Astrocyte (in vitro differentiated cells and primary cell): ENCODE data around the gene UBXN4. TPM values are rescaled to one million over a fixed set of nuclear protein-coding genes. Genes with fewer than 3 reads are reported as not detected.

Experiments used
- DNase-seq: peaks from one replicate; pipeline ENCODE4 v3.0.0-alpha.2; 2010; ENCODE audit warnings: low read depth
- FAIRE-seq: peaks from 2 replicates; lab custom pipeline; 2011; peaks lifted over from hg19 to GRCh38; lab: Jason Lieb, UNC
- H2AFZ ChIP-seq: 2 replicates; pipeline ENCODE4 v1.6.0; 2012; ENCODE audit warnings: low read depth, low read length, inconsistent platforms
- H3K27ac ChIP-seq: 2 replicates; pipeline ENCODE4 v1.5.1; 2011; ENCODE audit warnings: low read depth, low read length, inconsistent platforms
- H3K27me3 ChIP-seq: 2 replicates; pipeline ENCODE4 v1.6.0; 2011; ENCODE audit warnings: low read length, inconsistent platforms; ENCODE audit not compliant: insufficient read depth
- H3K36me3 ChIP-seq: 2 replicates; pipeline ENCODE4 v1.5.1; 2011; ENCODE audit warnings: low read length, inconsistent platforms; ENCODE audit not compliant: insufficient read depth
- H3K4me1 ChIP-seq: 2 replicates; pipeline ENCODE4 v1.5.1; 2011; ENCODE audit warnings: low read length, inconsistent platforms; ENCODE audit not compliant: insufficient read depth
- H3K4me2 ChIP-seq: 2 replicates; pipeline ENCODE4 v1.6.0; 2012; ENCODE audit warnings: low read length, inconsistent platforms
- H3K4me3 ChIP-seq: 2 replicates; pipeline ENCODE4 v1.5.1; 2011; ENCODE audit warnings: low read depth, mild to moderate bottlenecking, low read length, inconsistent platforms; ENCODE audit not compliant: insufficient read depth
- H3K79me2 ChIP-seq: 2 replicates; pipeline ENCODE4 v1.6.0; 2012; ENCODE audit warnings: mild to moderate bottlenecking, low read length, inconsistent platforms; ENCODE audit not compliant: insufficient read depth
- H3K9ac ChIP-seq: 2 replicates; pipeline ENCODE4 v1.6.0; 2012; ENCODE audit warnings: mild to moderate bottlenecking, low read length, inconsistent platforms
- H3K9me3 ChIP-seq: 2 replicates; pipeline ENCODE4 v1.5.1; 2012; ENCODE audit warnings: low read depth, mild to moderate bottlenecking, low read length, inconsistent platforms; ENCODE audit not compliant: insufficient read depth
- H4K20me1 ChIP-seq: 2 replicates; pipeline ENCODE4 v1.6.0; 2012; ENCODE audit warnings: low read length, inconsistent platforms; ENCODE audit not compliant: insufficient read depth
- H3K27ac Mint-ChIP-seq: one replicate; pipeline ENCODE4 v1.8.0; 2021; ENCODE audit warnings: mild to moderate bottlenecking, mixed read lengths; ENCODE audit not compliant: unreplicated experiment
- H3K27me3 Mint-ChIP-seq: one replicate; pipeline ENCODE4 v1.8.0; 2021; ENCODE audit warnings: low read depth, mixed read lengths; ENCODE audit not compliant: unreplicated experiment
- H3K36me3 Mint-ChIP-seq: one replicate; pipeline ENCODE4 v1.8.0; 2021; ENCODE audit warnings: low read depth, mixed read lengths; ENCODE audit not compliant: unreplicated experiment
- H3K4me1 Mint-ChIP-seq: one replicate; pipeline ENCODE4 v1.8.0; 2021; ENCODE audit warnings: low read depth, mixed read lengths; ENCODE audit not compliant: unreplicated experiment
- H3K4me3 Mint-ChIP-seq: one replicate; pipeline ENCODE4 v1.8.0; 2021; ENCODE audit warnings: mild to moderate bottlenecking, moderate library complexity, mixed read lengths; ENCODE audit not compliant: unreplicated experiment
- H3K9me3 Mint-ChIP-seq: one replicate; pipeline ENCODE4 v1.8.0; 2021; ENCODE audit warnings: mild to moderate bottlenecking, mixed read lengths; ENCODE audit not compliant: unreplicated experiment
- EZH2 ChIP-seq: IDR thresholded peaks from 2 replicates; pipeline ENCODE4 v1.6.1; 2012; ENCODE audit warnings: mild to moderate bottlenecking, low read length, inconsistent platforms; ENCODE audit not compliant: insufficient read depth
- total RNA-seq: library from RNA; stranded (reverse); gene quantifications from 2 replicates; pipeline ENCODE4 v1.2.1, GENCODE V29; 2021
- TF ChIP-seq, protein P1 (sequence below): IDR thresholded peaks from 2 replicates; pipeline ENCODE4 v1.5.1; 2011; ENCODE audit warnings: low read depth, mild to moderate bottlenecking, inconsistent platforms, low read length, moderate library complexity; ENCODE audit not compliant: insufficient read depth

UBXN4 gene
- total RNA-seq, 1 donor from 2014 or later, result 79.4 TPM

DNA sequence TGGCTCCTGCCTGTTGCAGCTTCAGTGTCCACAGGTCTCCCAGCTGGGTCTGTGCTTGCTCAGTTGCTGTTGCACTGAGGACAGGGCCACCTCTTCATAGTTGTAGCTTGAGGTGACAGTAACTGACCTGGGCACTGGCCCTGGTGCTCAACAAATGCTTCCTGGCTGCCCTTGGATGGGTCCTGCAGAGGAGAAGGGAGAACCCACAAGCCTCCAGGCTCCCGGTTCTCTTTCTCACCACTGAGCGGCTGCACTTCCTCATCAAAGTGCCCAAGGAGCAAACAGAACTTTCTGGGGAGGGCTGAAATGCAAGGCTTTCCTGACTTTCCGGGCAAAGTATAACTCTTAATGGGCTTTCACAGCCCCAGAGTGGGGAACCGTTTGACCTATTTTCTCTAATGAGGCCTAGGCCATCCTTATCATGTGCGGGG, 56.6 kb downstream of the UBXN4 start:
- no peaks in the 10 kb centered on the region for H3K79me2 ChIP-seq
- peaks cover 10% of the 10 kb centered on the region for H3K9me3 ChIP-seq
- peaks cover 5% of the 10 kb centered on the region for H3K9me3 Mint-ChIP-seq
- H3K4me3 ChIP-seq, result no peak overlapping the region
- no peak overlapping the region for H3K4me2 ChIP-seq
- no peaks in the 10 kb centered on the region for H3K4me1 Mint-ChIP-seq
- H3K27ac ChIP-seq, result no peak overlapping the region
- FAIRE-seq (no peak), DNase-seq (no peak)
- TF ChIP-seq, protein P1, sequence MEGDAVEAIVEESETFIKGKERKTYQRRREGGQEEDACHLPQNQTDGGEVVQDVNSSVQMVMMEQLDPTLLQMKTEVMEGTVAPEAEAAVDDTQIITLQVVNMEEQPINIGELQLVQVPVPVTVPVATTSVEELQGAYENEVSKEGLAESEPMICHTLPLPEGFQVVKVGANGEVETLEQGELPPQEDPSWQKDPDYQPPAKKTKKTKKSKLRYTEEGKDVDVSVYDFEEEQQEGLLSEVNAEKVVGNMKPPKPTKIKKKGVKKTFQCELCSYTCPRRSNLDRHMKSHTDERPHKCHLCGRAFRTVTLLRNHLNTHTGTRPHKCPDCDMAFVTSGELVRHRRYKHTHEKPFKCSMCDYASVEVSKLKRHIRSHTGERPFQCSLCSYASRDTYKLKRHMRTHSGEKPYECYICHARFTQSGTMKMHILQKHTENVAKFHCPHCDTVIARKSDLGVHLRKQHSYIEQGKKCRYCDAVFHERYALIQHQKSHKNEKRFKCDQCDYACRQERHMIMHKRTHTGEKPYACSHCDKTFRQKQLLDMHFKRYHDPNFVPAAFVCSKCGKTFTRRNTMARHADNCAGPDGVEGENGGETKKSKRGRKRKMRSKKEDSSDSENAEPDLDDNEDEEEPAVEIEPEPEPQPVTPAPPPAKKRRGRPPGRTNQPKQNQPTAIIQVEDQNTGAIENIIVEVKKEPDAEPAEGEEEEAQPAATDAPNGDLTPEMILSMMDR, result no peak
- no peak for TF ChIP-seq EZH2
- no peak overlapping the region for H3K4me3 Mint-ChIP-seq
- H3K27me3 Mint-ChIP-seq, result peaks cover 2% of the 10 kb centered on the region
- no peaks in the 10 kb centered on the region for H3K4me1 ChIP-seq
- H3K9ac ChIP-seq, result no peak overlapping the region
- H3K27me3 ChIP-seq, result no peaks in the 10 kb centered on the region
- no peaks in the 10 kb centered on the region for H3K36me3 ChIP-seq
- no peak overlapping the region for H2AFZ ChIP-seq
- H3K27ac Mint-ChIP-seq, result no peak overlapping the region
- H3K36me3 Mint-ChIP-seq, result no peaks in the 10 kb centered on the region
- H4K20me1 ChIP-seq, result no peaks in the 10 kb centered on the region

DNA sequence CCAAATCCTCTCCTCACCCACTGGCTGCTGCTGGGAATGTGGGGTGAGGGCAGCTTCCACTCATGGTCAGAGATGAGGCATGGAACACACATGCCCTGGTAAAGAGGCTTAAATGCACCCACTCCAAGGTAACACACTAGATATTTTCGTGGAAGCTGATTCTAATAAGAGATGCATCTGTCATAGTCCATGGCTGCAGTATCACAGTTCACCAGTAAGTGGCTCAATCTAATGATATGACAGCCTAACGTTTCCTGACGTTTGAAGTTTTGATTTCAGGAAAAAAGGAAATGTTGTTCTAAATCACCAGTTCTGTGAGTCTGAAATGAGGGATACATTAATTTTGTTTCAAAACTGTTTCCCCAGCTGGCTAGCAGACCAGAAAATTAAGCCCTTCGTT, 57.1 kb downstream of the UBXN4 start:
- Histone ChIP-seq H2AFZ (no peak overlapping the region), H4K20me1 (no peaks in the 10 kb centered on the region), H3K79me2 (no peaks in the 10 kb centered on the region), H3K4me2 (no peak overlapping the region), H3K9me3 (peaks cover 10% of the 10 kb centered on the region), H3K4me1 (no peaks in the 10 kb centered on the region), H3K27me3 (no peaks in the 10 kb centered on the region), H3K9ac (no peak overlapping the region), H3K4me3 (no peak overlapping the region), H3K36me3 (no peaks in the 10 kb centered on the region), H3K27ac (no peak overlapping the region)
- Mint-ChIP-seq H3K4me3 (no peak overlapping the region), H3K4me1 (no peaks in the 10 kb centered on the region), H3K27me3 (peaks cover 2% of the 10 kb centered on the region), H3K27ac (no peak overlapping the region), H3K9me3 (peaks cover 5% of the 10 kb centered on the region), H3K36me3 (no peaks in the 10 kb centered on the region)
- DNase-seq (no peak), FAIRE-seq (no peak)
- TF ChIP-seq, protein P1, result peak; percentile 29
- no peak for TF ChIP-seq EZH2

DNA sequence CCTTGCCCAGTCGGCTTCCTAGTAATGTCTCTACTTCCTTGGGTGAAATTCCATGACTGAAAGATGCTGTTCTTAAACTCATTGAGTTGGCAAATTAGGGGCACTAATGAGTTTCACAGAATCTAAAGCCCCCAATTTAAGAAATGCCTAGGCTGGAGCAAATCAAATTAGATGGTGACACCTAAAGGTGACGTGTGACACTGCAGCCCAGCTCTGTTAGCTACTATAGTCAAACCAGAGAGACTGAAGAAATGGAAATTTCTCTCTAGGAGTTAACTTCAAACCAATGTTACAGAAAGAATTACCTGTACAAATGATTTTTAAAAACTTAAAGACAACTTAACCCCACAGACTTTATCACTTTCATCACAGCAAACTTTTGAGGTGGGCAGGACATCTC, 58.1 kb downstream of the UBXN4 start:
- no peak overlapping the region for H3K4me3 Mint-ChIP-seq
- no peak for FAIRE-seq
- H3K36me3 Mint-ChIP-seq, result no peaks in the 10 kb centered on the region

More for the DNA sequence above, 58.1 kb downstream of the UBXN4 start:
- no peak overlapping the region for H3K9ac ChIP-seq
- H3K79me2 ChIP-seq, result no peaks in the 10 kb centered on the region
- peaks cover 5% of the 10 kb centered on the region for H3K9me3 Mint-ChIP-seq
- TF ChIP-seq EZH2, result no peak
- TF ChIP-seq, protein P1, result no peak
- no peak overlapping the region for H3K27ac ChIP-seq
- H3K27me3 ChIP-seq, result no peaks in the 10 kb centered on the region
- H3K27me3 Mint-ChIP-seq, result peaks cover 2% of the 10 kb centered on the region
- no peak overlapping the region for H3K27ac Mint-ChIP-seq
- DNase-seq, result no peak
- no peaks in the 10 kb centered on the region for H3K4me1 Mint-ChIP-seq
- H3K4me1 ChIP-seq, result no peaks in the 10 kb centered on the region
- H4K20me1 ChIP-seq, result no peaks in the 10 kb centered on the region
- no peaks in the 10 kb centered on the region for H3K36me3 ChIP-seq
- H3K4me3 ChIP-seq, result no peak overlapping the region
- H2AFZ ChIP-seq, result no peak overlapping the region
- peaks cover 10% of the 10 kb centered on the region for H3K9me3 ChIP-seq
- no peak overlapping the region for H3K4me2 ChIP-seq
